ENCODE results near the gene DMD.

Gene DMD

GRCh38 chrX:31711166-31711565 is 1500.2 kb downstream of the DMD start:
- DNase-seq (ENCODE audit: low read depth in 3 of 3), result no peak

GRCh38 chrX:31708116-31708515 is 1503.2 kb downstream of the DMD start:
- no peak for DNase-seq (ENCODE audit: low read depth in 3 of 3)

- no peak for DNase-seq (ENCODE audit: low read depth in 3 of 3)
Measured at GRCh38 chrX:31706466-31706865, 1504.9 kb downstream of the DMD start.

- DNase-seq (ENCODE audit: low read depth in 3 of 3), result no peak
Measured at GRCh38 chrX:31705816-31706215, 1505.5 kb downstream of the DMD start.

GRCh38 chrX:31704938-31705337 is 1506.4 kb downstream of the DMD start:
- DNase-seq (ENCODE audit: low read depth in 3 of 3), result no peak

- no peak for DNase-seq (ENCODE audit: low read depth in 3 of 3)
Measured at GRCh38 chrX:31702222-31702621, 1509.1 kb downstream of the DMD start.

- no peak for DNase-seq (ENCODE audit: low read depth in 3 of 3)
Measured at GRCh38 chrX:31697294-31697916, 1513.9 kb downstream of the DMD start.

- DNase-seq (ENCODE audit: low read depth in 3 of 3), result no peak
Measured at GRCh38 chrX:31679861-31680260, 1531.5 kb downstream of the DMD start.

GRCh38 chrX:31670245-31670644 is 1541.1 kb downstream of the DMD start:
- DNase-seq (ENCODE audit: low read depth in 3 of 3), result no peak

- no peak for DNase-seq (ENCODE audit: low read depth in 3 of 3)
Measured at GRCh38 chrX:31665454-31665853, 1545.9 kb downstream of the DMD start.

- no peak for DNase-seq (ENCODE audit: low read depth in 3 of 3)
Measured at GRCh38 chrX:31663172-31663571, 1548.2 kb downstream of the DMD start.

- DNase-seq (ENCODE audit: low read depth in 3 of 3), result no peak
Measured at GRCh38 chrX:31661280-31661810, 1550.0 kb downstream of the DMD start.

GRCh38 chrX:31658360-31658759 is 1553.0 kb downstream of the DMD start:
- DNase-seq (ENCODE audit: low read depth in 3 of 3), result no peak

GRCh38 chrX:31656013-31656412 is 1555.3 kb downstream of the DMD start:
- DNase-seq (ENCODE audit: low read depth in 3 of 3), result no peak

GRCh38 chrX:31653422-31653821 is 1557.9 kb downstream of the DMD start:
- DNase-seq (ENCODE audit: low read depth in 3 of 3), result no peak

- no peak for DNase-seq (ENCODE audit: low read depth in 3 of 3)
Measured at GRCh38 chrX:31652650-31653049, 1558.7 kb downstream of the DMD start.

- DNase-seq (ENCODE audit: low read depth in 3 of 3), result no peak
Measured at GRCh38 chrX:31649201-31649600, 1562.1 kb downstream of the DMD start.

- DNase-seq (ENCODE audit: low read depth in 3 of 3), result no peak
Measured at GRCh38 chrX:31633349-31633748, 1578.0 kb downstream of the DMD start.

- no peak for DNase-seq (ENCODE audit: low read depth in 3 of 3)
Measured at GRCh38 chrX:31629195-31629594, 1582.2 kb downstream of the DMD start.

GRCh38 chrX:31609130-31609529 is 1602.2 kb downstream of the DMD start:
- no peak for DNase-seq (ENCODE audit: low read depth in 3 of 3)

GRCh38 chrX:31608638-31609037 is 1602.7 kb downstream of the DMD start:
- no peak for DNase-seq (ENCODE audit: low read depth in 3 of 3)

- DNase-seq (ENCODE audit: low read depth in 3 of 3), result no peak
Measured at GRCh38 chrX:31606771-31607170, 1604.6 kb downstream of the DMD start.

- DNase-seq (ENCODE audit: low read depth in 3 of 3), result no peak
Measured at GRCh38 chrX:31604629-31605221, 1606.6 kb downstream of the DMD start.
